Endothelial cell (in vitro differentiated cells): ENCODE measurements around the gene EARS2. TPM values are rescaled to one million over a fixed set of nuclear protein-coding genes. Genes with fewer than 3 reads are reported as not detected.
A peak's percentile ranks its signal among the peaks of the same experiment; 100 is the strongest.

Source experiments
- DNase-seq: peaks from one replicate; pipeline ENCODE4 v3.0.0; 2021; ENCODE audit warnings: low spot score
- H3K27ac Mint-ChIP-seq: one replicate; pipeline ENCODE4 v1.8.0; 2021; ENCODE audit warnings: mixed read lengths, inconsistent platforms; ENCODE audit not compliant: unreplicated experiment
- H3K27me3 Mint-ChIP-seq: one replicate; pipeline ENCODE4 v1.8.0; 2021; ENCODE audit warnings: mild to moderate bottlenecking, moderate library complexity, mixed read lengths, inconsistent platforms; ENCODE audit not compliant: unreplicated experiment
- H3K36me3 Mint-ChIP-seq: one replicate; pipeline ENCODE4 v1.8.0; 2021; ENCODE audit warnings: mild to moderate bottlenecking, low read depth, mixed read lengths, inconsistent platforms; ENCODE audit not compliant: unreplicated experiment
- H3K4me1 Mint-ChIP-seq: one replicate; pipeline ENCODE4 v1.8.0; 2021; ENCODE audit warnings: mild to moderate bottlenecking, mixed read lengths, inconsistent platforms; ENCODE audit not compliant: unreplicated experiment
- H3K4me3 Mint-ChIP-seq: one replicate; pipeline ENCODE4 v1.8.0; 2021; ENCODE audit warnings: mild to moderate bottlenecking, mixed read lengths, inconsistent platforms; ENCODE audit not compliant: unreplicated experiment
- H3K9me3 Mint-ChIP-seq: one replicate; pipeline ENCODE4 v1.8.0; 2021; ENCODE audit warnings: mixed read lengths, inconsistent platforms; ENCODE audit not compliant: unreplicated experiment
- CTCF ChIP-seq: fragments of 200-600 bp; sonication (generic); IDR thresholded peaks from one replicate; pipeline ENCODE4 v1.5.0; 2021; ENCODE audit warnings: antibody characterized with exemption; ENCODE audit not compliant: unreplicated experiment
- total RNA-seq: library from RNA; stranded (reverse); fragmentation: NEBNext Ultra II Directional; extraction: Animal tissue kit (Norgen Biotek cat#: 25700); gene quantifications from one replicate; pipeline ENCODE4 v1.2.1, GENCODE V29; 2021; ENCODE audit not compliant: unreplicated experiment

The EARS2 gene
- total RNA-seq, 1 donor from 2014 or later: 14.1 TPM

GRCh38 chr16:23575834-23576233 lies 18.7 kb upstream of the EARS2 start:
- no peak for DNase-seq
- Mint-ChIP-seq H3K4me1 (no peaks in the 10 kb centered on the region), H3K4me3 (no peak overlapping the region), H3K9me3 (no peaks in the 10 kb centered on the region), H3K36me3 (peaks cover 29% of the 10 kb centered on the region), H3K27ac (no peak overlapping the region), H3K27me3 (no peaks in the 10 kb centered on the region)
- TF ChIP-seq CTCF: no peak

GRCh38 chr16:23573817-23574216 lies 16.7 kb upstream of the EARS2 start:
- DNase-seq: no peak
- Mint-ChIP-seq H3K27me3 (no peaks in the 10 kb centered on the region), H3K27ac (peak overlapping the region; percentile 25), H3K36me3 (peaks cover 26% of the 10 kb centered on the region), H3K4me1 (no peaks in the 10 kb centered on the region), H3K4me3 (peak overlapping the region; percentile 12), H3K9me3 (no peaks in the 10 kb centered on the region)
- TF ChIP-seq CTCF: no peak

GRCh38 chr16:23572394-23572793 lies 15.2 kb upstream of the EARS2 start:
- no peak for DNase-seq
- peaks cover 31% of the 10 kb centered on the region for H3K36me3 Mint-ChIP-seq
- H3K4me1 Mint-ChIP-seq: no peaks in the 10 kb centered on the region
- no peak overlapping the region for H3K4me3 Mint-ChIP-seq
- H3K27me3 Mint-ChIP-seq: no peaks in the 10 kb centered on the region
- H3K9me3 Mint-ChIP-seq: no peaks in the 10 kb centered on the region
- H3K27ac Mint-ChIP-seq: no peak overlapping the region
- TF ChIP-seq CTCF: no peak

GRCh38 chr16:23571895-23572294 lies 14.7 kb upstream of the EARS2 start:
- Mint-ChIP-seq H3K4me3 (peak overlapping the region; percentile 6), H3K27me3 (no peaks in the 10 kb centered on the region), H3K27ac (no peak overlapping the region), H3K9me3 (no peaks in the 10 kb centered on the region), H3K4me1 (no peaks in the 10 kb centered on the region), H3K36me3 (peaks cover 35% of the 10 kb centered on the region)
- DNase-seq: no peak
- no peak for TF ChIP-seq CTCF

- no peak for TF ChIP-seq CTCF
- Mint-ChIP-seq H3K27ac (no peak overlapping the region), H3K36me3 (peaks cover 41% of the 10 kb centered on the region), H3K4me1 (no peaks in the 10 kb centered on the region), H3K9me3 (no peaks in the 10 kb centered on the region), H3K27me3 (no peaks in the 10 kb centered on the region), H3K4me3 (no peak overlapping the region)
- DNase-seq: no peak
Measured at GRCh38 chr16:23570992-23571632, 14.0 kb upstream of the EARS2 start.
